K562 (cell line): ENCODE results near the gene ADAMTS7. TPM values are rescaled to one million over a fixed set of nuclear protein-coding genes. Genes with fewer than 3 reads are reported as not detected.

Experiments
- ATAC-seq: fragments of 200-7000 bp; cut with Tn5 transposase; 3 replicates; pipeline ENCODE4 v1.9.1; 2020; ENCODE audit warnings: moderate library complexity
- BruUV-seq: library from RNA; stranded (reverse); fragments of 400-500 nt; replicated peaks from 2 replicates; lab custom pipeline; 2021; lab: Mats Ljungman, UMichigan
- CTCF ChIA-PET: fragments of 300-600 bp; formaldehyde crosslinking; extraction: SDS; loops from one replicate; lab custom pipeline; 2021; ENCODE audit warnings: low intra/inter-chr PET ratio; lab: Yijun Ruan, JAX
- POLR2A ChIA-PET: fragments of 300-600, 350-650 bp; sonication (Branson Sonifier 250); formaldehyde crosslinking; extraction: SDS; loops from one replicate; lab custom pipeline; 2021; ENCODE audit warnings: antibody characterized with exemption, inconsistent platforms; lab: Yijun Ruan, JAX
- DNase-seq, 4 experiments: peaks; one replicate each; pipeline versions ENCODE4 v3.0.0 to v3.0.0-alpha.2; 2011 to 2018; ENCODE audit warnings: low spot score in 3 of 4, mixed read lengths in 3 of 4; ENCODE audit errors: extremely low read depth in 1 of 4
- FAIRE-seq: peaks from 2 replicates; lab custom pipeline; 2011; peaks lifted over from hg19 to GRCh38; lab: Jason Lieb, UNC
- H2AFZ ChIP-seq: 2 replicates; pipeline ENCODE4 v1.6.0; 2011; ENCODE audit warnings: low read depth, low read length, control low read depth, inconsistent platforms
- H3K27ac ChIP-seq: fragments of 200-600 bp; 3 replicates; pipeline ENCODE4 v1.8.0; 2011; ENCODE audit warnings: low read depth, mild to moderate bottlenecking, control low read depth, inconsistent platforms, low read length, moderate library complexity, mixed read lengths; ENCODE audit errors: extremely low read depth
- H3K27me3 ChIP-seq, 2 experiments: fragments of 300-600 bp in 1 of 2; 2 replicates in 1 of 2; 3 replicates in 1 of 2; pipeline versions ENCODE4 v1.6.0 to v1.8.0; 2011; ENCODE audit warnings: inconsistent platforms in 2 of 2, low read length in 2 of 2, mild to moderate bottlenecking in 1 of 2, mixed read lengths in 1 of 2, moderate library complexity in 1 of 2; ENCODE audit not compliant: control insufficient read depth in 2 of 2, insufficient read depth in 2 of 2
- H3K36me3 ChIP-seq: fragments of 300-600 bp; 3 replicates; pipeline ENCODE4 v1.8.0; 2011; ENCODE audit warnings: mild to moderate bottlenecking, low read length, inconsistent platforms; ENCODE audit not compliant: control insufficient read depth, insufficient read depth
- H3K4me1 ChIP-seq, 2 experiments: fragments of 200-600 bp in 1 of 2; replicated peaks in 1 of 2; 2 replicates in 1 of 2; 3 replicates in 1 of 2; pipeline versions ENCODE4 v1.5.1 to v1.8.0; 2011; ENCODE audit warnings: inconsistent platforms in 2 of 2, low read length in 2 of 2, mild to moderate bottlenecking in 1 of 2, mixed read lengths in 1 of 2, moderate library complexity in 1 of 2; ENCODE audit not compliant: control insufficient read depth in 2 of 2, insufficient read depth in 2 of 2
- H3K4me2 ChIP-seq: 2 replicates; pipeline ENCODE4 v1.6.1; 2011; ENCODE audit warnings: low read length, control low read depth, inconsistent platforms, mixed read lengths; ENCODE audit not compliant: insufficient read depth
- H3K4me3 ChIP-seq: fragments of 200-600 bp; sonication (generic), shearing (Covaris generic); 2 replicates; pipeline ENCODE4 v1.5.1; 2016; ENCODE audit warnings: control low read depth, inconsistent platforms
- H3K79me2 ChIP-seq: fragments of 200-600 bp; 3 replicates; pipeline ENCODE4 v1.8.0; 2011; ENCODE audit warnings: low read length, inconsistent platforms; ENCODE audit not compliant: control insufficient read depth, insufficient read depth
- H3K9ac ChIP-seq, 2 experiments: 2 replicates each; pipeline versions ENCODE4 v1.6.0 to v1.6.1; 2011; ENCODE audit warnings: low read depth in 2 of 2, low read length in 2 of 2, control low read depth in 1 of 2, inconsistent platforms in 1 of 2, mild to moderate bottlenecking in 1 of 2, mixed read lengths in 1 of 2; ENCODE audit not compliant: insufficient read depth in 1 of 2
- H3K9me1 ChIP-seq: one replicate; pipeline ENCODE4 v1.6.0; 2011; ENCODE audit warnings: inconsistent platforms, mild to moderate bottlenecking, low read length, moderate library complexity; ENCODE audit not compliant: control insufficient read depth, insufficient read depth
- H3K9me3 ChIP-seq: replicated peaks from 2 replicates; pipeline ENCODE4 v1.5.1; 2011; ENCODE audit warnings: low read depth, low read length, inconsistent platforms; ENCODE audit not compliant: control insufficient read depth, insufficient read depth
- H4K20me1 ChIP-seq: replicated peaks from 2 replicates; pipeline ENCODE4 v1.6.1; 2011; ENCODE audit warnings: low read length, inconsistent platforms, mixed read lengths; ENCODE audit not compliant: control insufficient read depth, insufficient read depth
- GTF2A2 ChIP-seq: IDR thresholded peaks from 2 replicates; pipeline ENCODE4 v1.6.1; 2016; ENCODE audit warnings: mild to moderate bottlenecking, missing genetic modification characterization, missing compliant biosample characterization
- SUPT5H ChIP-seq: fragments of 450-650 bp; IDR thresholded peaks from 2 replicates; pipeline ENCODE4 v1.6.1; 2016
- TEAD1 ChIP-seq, 2 experiments: fragments of 450-650 bp in 1 of 2; sonication (generic) in 1 of 2; formaldehyde crosslinking; IDR thresholded peaks; 2 replicates each; pipeline versions ENCODE4 v1.4.0 to v1.8.0; 2020 to 2022; ENCODE audit warnings: mild to moderate bottlenecking in 2 of 2, missing genetic modification reagents in 1 of 2
- WGBS: fragments of 100-300 bp; shearing (Covaris generic); methylation state at CpG from one replicate; pipeline ENCODE4 v1.1.6; 2016; ENCODE audit warnings: low coverage, mixed read lengths; ENCODE audit not compliant: insufficient coverage; ENCODE audit errors: missing lambda C conversion rate; 5-methylcytosine and 5-hydroxymethylcytosine counted together
- in situ Hi-C: fragments of 300-500 bp; cut with MboI; formaldehyde crosslinking; loops from 4 replicates; pipeline ENCODE4 v1.15.0; 2018; ENCODE audit warnings: inconsistent platforms, mixed read lengths
- intact Hi-C: fragments of 100-400 bp; cut with micrococcal nuclease; formaldehyde crosslinking; loops from 2 replicates; pipeline ENCODE4 v1.14.2; 2022
- polyA plus RNA-seq, 8 experiments: library from polyadenylated mRNA; depleted of rRNA in 4 of 8; stranded (reverse) in 5 of 8; unstranded in 3 of 8; fragments of >200 nt; fragmentation: Nextera tagmentation in 2 of 8; fragmentation: Illumina TruSeq in 1 of 8; extraction: Ambion mirVana in 2 of 8; extraction: Trizol in 1 of 8; gene quantifications; 2 replicates each; pipeline versions ENCODE4 v1.2.1 to v1.2.3, GENCODE V29; 2011 to 2014; ENCODE audit warnings: inconsistent platforms in 1 of 8, missing spikeins in 1 of 8
- total RNA-seq, 7 experiments: library from RNA; depleted of rRNA in 6 of 7; stranded (reverse); fragments of >200 nt in 6 of 7; fragmentation: Illumina TruSeq in 2 of 7; extraction: Trizol in 2 of 7; gene quantifications; 2 replicates each; pipeline versions ENCODE4 v1.2.1 to v1.2.3, GENCODE V29; 2011 to 2021; ENCODE audit warnings: low replicate concordance in 1 of 7
- TF ChIP-seq, protein P1 (sequence below): fragments of 250-450 bp; sonication (Bioruptor Pico); IDR thresholded peaks from 2 replicates; pipeline ENCODE4 v1.4.0; 2020; ENCODE audit warnings: borderline replicate concordance
- TF ChIP-seq, protein P2 (sequence below): fragments of 250-450 bp; sonication (Bioruptor Pico); IDR thresholded peaks from 2 replicates; pipeline ENCODE4 v1.5.0; 2021; ENCODE audit warnings: mild to moderate bottlenecking, moderate library complexity

ADAMTS7 gene
- total and polyA plus RNA-seq, 9 of the 15 experiments (the other 6 are each of a cell fraction or from before 2014, with no cell fraction given) = 0.05 to 0.07 TPM; not detected in 7

DNA sequence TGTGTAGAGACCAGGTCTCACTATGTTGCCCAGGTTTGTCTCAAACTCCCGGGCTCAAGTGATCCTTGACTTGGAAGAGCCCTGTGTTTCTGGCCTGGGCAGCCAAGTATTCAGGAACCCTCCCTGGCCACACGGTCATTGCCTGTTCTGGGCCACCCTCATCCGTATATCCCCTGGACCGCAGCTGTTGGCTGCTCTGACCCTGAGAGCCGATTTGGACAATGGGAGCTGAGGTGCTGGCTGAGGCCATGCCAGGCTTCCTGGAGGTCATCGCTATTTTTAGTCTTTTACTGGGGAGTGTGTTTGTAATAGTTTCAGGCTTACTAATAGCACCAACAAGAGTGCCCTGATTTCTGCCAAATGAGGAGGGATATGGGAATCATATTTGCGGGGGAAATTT lies 60.7 kb downstream of the ADAMTS7 start:
- intact Hi-C loops = loop anchor here (5.0 to 10.0 kb wide), 3 partner anchors 57 to 254 kb away; no protein-coding TSS in a partner anchor
- H3K79me2 ChIP-seq = no peaks in the 10 kb centered on the region
- FAIRE-seq (peak; percentile 15), ATAC-seq (no peak), DNase-seq (no peak)
- WGBS = 0% methylated on average over 5 of the region's 7 CpGs
- no peaks in the 10 kb centered on the region for H3K9me3 ChIP-seq
- no peaks in the 10 kb centered on the region for H4K20me1 ChIP-seq
- ChIA-PET CTCF (interaction anchor here (0.6 to 1.7 kb wide), 3 partner anchors 36 to 132 kb away, joined by 3 to 9 read pairs (median 4); no protein-coding TSS in a partner anchor), POLR2A (interaction anchor here (0.6 kb wide), 2 partner anchors 36 to 172 kb away, joined by 4 read pairs; no protein-coding TSS in a partner anchor)
- H3K36me3 ChIP-seq = no peaks in the 10 kb centered on the region
- H3K4me3 ChIP-seq = no peak overlapping the region
- BruUV-seq = no TSS peak
- peaks cover 0 to 13% of the 10 kb centered on the region in 2 experiments; a peak in 2 of 5 replicates for H3K27me3 ChIP-seq
- no peak for TF ChIP-seq GTF2A2 (tag)
- in situ Hi-C loops = no loop called here
- peaks cover 0 to 14% of the 10 kb centered on the region in 2 experiments; a peak in 2 of 5 replicates for H3K4me1 ChIP-seq
- H3K9me1 ChIP-seq = no peaks in the 10 kb centered on the region
- H3K9ac ChIP-seq = no peak overlapping the region
- H3K4me2 ChIP-seq = peak overlapping the region; percentile 9; the same call in 1 of the 2 replicates
- no peak overlapping the region for H2AFZ ChIP-seq
- H3K27ac ChIP-seq = no peak overlapping the region

DNA sequence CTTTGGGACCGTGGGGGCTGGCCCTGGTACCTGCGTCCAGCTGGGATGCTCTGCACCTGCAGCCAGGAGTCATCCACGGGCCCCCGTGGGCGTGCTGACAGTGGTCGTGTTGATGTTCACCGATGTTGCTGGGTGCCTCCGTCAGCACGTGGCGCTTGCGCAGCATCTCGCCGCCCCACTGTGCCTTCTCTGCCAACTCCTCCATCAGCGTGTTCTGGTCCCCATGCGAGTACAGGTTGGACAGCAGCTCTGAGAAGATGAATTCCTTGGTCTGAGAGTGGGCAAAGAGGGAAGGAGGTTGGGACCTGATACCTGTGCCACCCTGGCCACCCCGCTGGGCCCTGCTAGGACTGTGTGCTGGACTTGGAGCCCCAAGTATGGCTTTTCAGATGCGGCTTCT lies 61.4 kb downstream of the ADAMTS7 start:
- no peak for FAIRE-seq
- in situ Hi-C loops (loop anchor here (5.0 kb wide), 1 partner anchor 803 kb away; no protein-coding TSS in a partner anchor), intact Hi-C loops (loop anchor here (5.0 to 10.0 kb wide), 4 partner anchors 57 to 803 kb away; no protein-coding TSS in a partner anchor)
- no peaks in the 10 kb centered on the region for H3K36me3 ChIP-seq
- no peaks in the 10 kb centered on the region for H3K79me2 ChIP-seq
- no TSS peak for BruUV-seq
- POLR2A ChIA-PET = interaction anchor here (0.6 kb wide), 2 partner anchors 35 to 59 kb away, joined by 4 read pairs; no protein-coding TSS in a partner anchor
- H3K9ac ChIP-seq = no peak overlapping the region; a peak in 1 of 4 replicates
- no peak for ATAC-seq
- no peak overlapping the region for H3K27ac ChIP-seq
- no peak overlapping the region for H2AFZ ChIP-seq
- WGBS = 10% methylated on average over 17 of the region's 17 CpGs
- CTCF ChIA-PET = no interaction called here
- H4K20me1 ChIP-seq = no peaks in the 10 kb centered on the region
- H3K4me3 ChIP-seq = no peak overlapping the region
- H3K4me2 ChIP-seq = no peak overlapping the region
- peaks cover 0 to 13% of the 10 kb centered on the region in 2 experiments; a peak in 2 of 5 replicates for H3K27me3 ChIP-seq
- no peak for DNase-seq
- peaks cover 0 to 14% of the 10 kb centered on the region in 2 experiments; a peak in 2 of 5 replicates for H3K4me1 ChIP-seq
- no peaks in the 10 kb centered on the region for H3K9me3 ChIP-seq
- H3K9me1 ChIP-seq = no peaks in the 10 kb centered on the region
- TF ChIP-seq TEAD1 (CRISPR knock-in tag; IDR thresholded peaks at IDR 0.05) = no peak
- TF ChIP-seq SUPT5H = no peak
- TF ChIP-seq, protein P1, sequence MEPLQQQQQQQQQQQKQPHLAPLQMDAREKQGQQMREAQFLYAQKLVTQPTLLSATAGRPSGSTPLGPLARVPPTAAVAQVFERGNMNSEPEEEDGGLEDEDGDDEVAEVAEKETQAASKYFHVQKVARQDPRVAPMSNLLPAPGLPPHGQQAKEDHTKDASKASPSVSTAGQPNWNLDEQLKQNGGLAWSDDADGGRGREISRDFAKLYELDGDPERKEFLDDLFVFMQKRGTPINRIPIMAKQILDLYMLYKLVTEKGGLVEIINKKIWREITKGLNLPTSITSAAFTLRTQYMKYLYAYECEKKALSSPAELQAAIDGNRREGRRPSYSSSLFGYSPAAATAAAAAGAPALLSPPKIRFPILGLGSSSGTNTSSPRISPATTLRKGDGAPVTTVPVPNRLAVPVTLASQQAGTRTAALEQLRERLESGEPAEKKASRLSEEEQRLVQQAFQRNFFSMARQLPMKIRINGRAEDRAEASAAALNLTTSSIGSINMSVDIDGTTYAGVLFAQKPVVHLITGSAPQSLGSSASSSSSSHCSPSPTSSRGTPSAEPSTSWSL = no peak
- TF ChIP-seq, protein P2, sequence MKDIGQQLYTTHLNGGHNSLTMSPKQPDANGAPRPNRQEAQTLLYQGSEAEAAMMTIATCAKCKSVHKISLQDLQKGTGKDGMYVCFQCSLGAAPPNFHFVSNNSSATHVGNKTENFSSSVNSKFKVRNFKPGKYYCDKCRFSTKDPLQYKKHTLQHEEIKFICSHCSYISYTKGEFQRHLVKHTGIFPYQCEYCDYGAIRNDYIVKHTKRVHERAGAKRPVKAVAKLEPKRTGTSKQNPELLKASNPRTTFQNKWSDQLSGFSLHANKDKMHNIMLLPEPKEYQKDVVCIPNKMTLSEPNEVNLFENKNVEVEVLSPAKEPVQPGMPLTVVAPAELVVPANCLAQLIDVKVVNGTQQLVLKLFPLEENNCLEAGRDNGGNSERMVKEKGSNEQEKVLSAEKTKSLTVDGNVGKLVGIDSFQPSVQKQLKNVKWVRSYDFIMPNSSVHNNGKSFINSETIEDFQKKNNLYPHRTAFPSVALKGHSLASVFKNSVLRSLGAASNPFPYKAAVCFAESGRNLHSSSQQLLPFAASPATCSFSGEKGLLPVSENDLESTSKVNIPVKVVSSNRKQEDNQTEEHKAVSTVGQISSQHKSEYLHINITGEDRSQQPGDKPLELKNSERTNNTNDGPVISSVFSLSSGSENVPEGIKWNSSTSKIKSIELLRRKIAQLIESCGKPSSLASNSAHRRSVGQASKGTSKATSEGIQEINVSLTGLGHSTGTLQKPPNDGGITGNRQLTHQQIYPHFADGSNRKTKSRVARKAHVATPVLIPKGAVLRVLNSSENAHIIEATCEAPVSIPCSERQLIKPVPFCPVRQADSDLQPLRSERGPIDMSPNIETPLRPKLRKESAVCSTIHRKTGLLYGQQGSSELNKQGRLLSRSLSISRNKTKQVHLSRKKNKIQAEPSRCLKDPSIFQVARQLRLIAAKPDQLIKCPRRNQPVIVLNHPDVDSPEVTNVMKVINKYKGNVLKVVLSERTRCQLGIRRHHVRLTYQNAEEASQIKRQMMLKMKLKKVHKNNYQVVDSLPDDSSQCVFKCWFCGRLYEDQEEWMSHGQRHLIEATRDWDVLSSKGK (CRISPR knock-in tag) = no peak
